ENCODE measurements around the gene ANO10.

Gene ANO10

GRCh38 chr3:43505351-43505750 is 116.5 kb downstream of the ANO10 start:
- no peak for DNase-seq

GRCh38 chr3:43503067-43503728 is 118.6 kb downstream of the ANO10 start:
- H2AFZ ChIP-seq (ENCODE audit: low read depth, low read length) = no peak overlapping the region
- ATAC-seq (ENCODE audit: insufficient read depth, low read depth) = 0 out of 3 replicates have a peak, but pooled peaks have one; percentile 37
- no peaks in the 10 kb centered on the region for H3K9me3 ChIP-seq (ENCODE audit: insufficient read depth, low read length, severe bottlenecking)
- no peak overlapping the region for H3K4me2 ChIP-seq (ENCODE audit: insufficient read depth, low read length)
- TF ChIP-seq CTCF (IDR thresholded peaks at IDR 0.05; ENCODE audit: borderline replicate concordance, extremely low read depth, low read length, poor library complexity, severe bottlenecking) (peak; percentile 60), EZH2 (IDR thresholded peaks at IDR 0.05; ENCODE audit: borderline replicate concordance, low read depth, low read length, severe bottlenecking) (no peak)
- no peaks in the 10 kb centered on the region for H3K79me2 ChIP-seq (ENCODE audit: insufficient read depth, low read length)
- no peak for DNase-seq
- no peak overlapping the region for H3K9ac ChIP-seq (ENCODE audit: low read depth, low read length)
- H3K4me1 ChIP-seq (ENCODE audit: insufficient read depth, low read length) = no peaks in the 10 kb centered on the region
- H3K36me3 ChIP-seq (ENCODE audit: insufficient read depth, low read length) = no peaks in the 10 kb centered on the region
- H4K20me1 ChIP-seq (ENCODE audit: insufficient read depth, low read length) = no peaks in the 10 kb centered on the region
- no peak overlapping the region for H3K27ac ChIP-seq (ENCODE audit: low read length)
- no peaks in the 10 kb centered on the region for H3K27me3 ChIP-seq (ENCODE audit: insufficient read depth, low read length, poor library complexity)
- H3K4me3 ChIP-seq (ENCODE audit: low read depth in 1 of 2, low read length in 2 of 2) = no peak overlapping the region

More at GRCh38 chr3:43505351-43505750, 116.5 kb downstream of the ANO10 start:
- H3K9me3 ChIP-seq (ENCODE audit: insufficient read depth, low read length, severe bottlenecking) = no peaks in the 10 kb centered on the region
- no peak for TF ChIP-seq CTCF (IDR thresholded peaks at IDR 0.05; ENCODE audit: borderline replicate concordance, extremely low read depth, low read length, poor library complexity, severe bottlenecking)
- H3K4me2 ChIP-seq (ENCODE audit: insufficient read depth, low read length) = no peak overlapping the region
- no peak overlapping the region for H2AFZ ChIP-seq (ENCODE audit: low read depth, low read length)
- no peaks in the 10 kb centered on the region for H3K36me3 ChIP-seq (ENCODE audit: insufficient read depth, low read length)
- ATAC-seq (ENCODE audit: insufficient read depth, low read depth) = no peak
- H3K4me3 ChIP-seq (ENCODE audit: low read depth in 1 of 2, low read length in 2 of 2) = no peak overlapping the region
- no peaks in the 10 kb centered on the region for H3K27me3 ChIP-seq (ENCODE audit: insufficient read depth, low read length, poor library complexity)
- no peaks in the 10 kb centered on the region for H4K20me1 ChIP-seq (ENCODE audit: insufficient read depth, low read length)
- H3K27ac ChIP-seq (ENCODE audit: low read length) = no peak overlapping the region
- H3K4me1 ChIP-seq (ENCODE audit: insufficient read depth, low read length) = no peaks in the 10 kb centered on the region
- no peaks in the 10 kb centered on the region for H3K79me2 ChIP-seq (ENCODE audit: insufficient read depth, low read length)
- H3K9ac ChIP-seq (ENCODE audit: low read depth, low read length) = no peak overlapping the region

DNA sequence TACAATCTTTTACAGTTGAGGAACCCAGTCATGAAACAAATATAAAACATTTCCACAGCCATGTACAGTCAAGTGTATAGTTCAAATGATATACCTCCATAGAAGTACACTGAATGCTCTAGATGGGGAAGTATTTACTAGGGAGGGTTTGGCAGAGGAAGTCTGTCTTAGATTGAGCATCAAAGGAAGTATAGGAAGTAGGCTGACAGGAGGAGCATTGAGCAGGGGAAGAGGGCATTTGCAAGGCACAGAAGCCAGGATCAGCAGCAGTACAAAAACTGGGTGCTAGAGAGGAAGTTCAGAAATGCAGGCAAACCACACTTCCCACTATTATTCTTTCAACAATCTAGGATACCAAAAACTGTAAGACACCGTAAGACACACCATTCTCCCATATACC is 122.6 kb downstream of the ANO10 start:
- H3K9ac ChIP-seq (ENCODE audit: low read depth, low read length) = no peak overlapping the region

More for the DNA sequence above, 122.6 kb downstream of the ANO10 start:
- TF ChIP-seq CTCF (IDR thresholded peaks at IDR 0.05; ENCODE audit: borderline replicate concordance, extremely low read depth, low read length, poor library complexity, severe bottlenecking) = no peak
- Histone ChIP-seq H3K4me3 (ENCODE audit: low read depth in 1 of 2, low read length in 2 of 2) (no peak overlapping the region), H2AFZ (ENCODE audit: low read depth, low read length) (no peak overlapping the region), H3K4me1 (ENCODE audit: insufficient read depth, low read length) (no peaks in the 10 kb centered on the region), H3K27ac (ENCODE audit: low read length) (no peak overlapping the region), H3K79me2 (ENCODE audit: insufficient read depth, low read length) (no peaks in the 10 kb centered on the region), H3K27me3 (ENCODE audit: insufficient read depth, low read length, poor library complexity) (no peaks in the 10 kb centered on the region), H4K20me1 (ENCODE audit: insufficient read depth, low read length) (no peaks in the 10 kb centered on the region), H3K4me2 (ENCODE audit: insufficient read depth, low read length) (no peak overlapping the region), H3K36me3 (ENCODE audit: insufficient read depth, low read length) (no peaks in the 10 kb centered on the region), H3K9me3 (ENCODE audit: insufficient read depth, low read length, severe bottlenecking) (no peaks in the 10 kb centered on the region)
- DNase-seq = no peak
- ATAC-seq (ENCODE audit: insufficient read depth, low read depth) = no peak

Data from DND-41 (cell line).